ENCODE results near the gene GRIP1.

The GRIP1 gene

GRCh38 chr12:66371982-66372381 is 306.9 kb downstream of the GRIP1 start:
- no peak for DNase-seq

GRCh38 chr12:66367015-66367667 is 311.7 kb downstream of the GRIP1 start:
- DNase-seq = no peak

- no peak for DNase-seq
Observed at GRCh38 chr12:66365718-66366490, 313.0 kb downstream of the GRIP1 start.

GRCh38 chr12:66361703-66362102 is 317.2 kb downstream of the GRIP1 start:
- DNase-seq = no peak

GRCh38 chr12:66359300-66359699 is 319.6 kb downstream of the GRIP1 start:
- no peak for DNase-seq

- DNase-seq = no peak
Observed at GRCh38 chr12:66354291-66354690, 324.6 kb downstream of the GRIP1 start.

- no peak for DNase-seq
Observed at GRCh38 chr12:66352899-66353298, 326.0 kb downstream of the GRIP1 start.

- DNase-seq = no peak
Observed at GRCh38 chr12:66352197-66352596, 326.7 kb downstream of the GRIP1 start.

- DNase-seq = no peak
Observed at GRCh38 chr12:66351301-66351700, 327.6 kb downstream of the GRIP1 start.

GRCh38 chr12:66345956-66346355 is 332.9 kb downstream of the GRIP1 start:
- no peak for DNase-seq

GRCh38 chr12:66345212-66345611 is 333.7 kb downstream of the GRIP1 start:
- no peak for DNase-seq

GRCh38 chr12:66341126-66341525 is 337.8 kb downstream of the GRIP1 start:
- no peak for DNase-seq

- no peak for DNase-seq
Observed at GRCh38 chr12:66340131-66340530, 338.7 kb downstream of the GRIP1 start.

- DNase-seq = no peak
Observed at GRCh38 chr12:66337381-66338010, 341.4 kb downstream of the GRIP1 start.

GRCh38 chr12:66335746-66336145 is 343.1 kb downstream of the GRIP1 start:
- no peak for DNase-seq

GRCh38 chr12:66331814-66332213 is 347.1 kb downstream of the GRIP1 start:
- DNase-seq = no peak

GRCh38 chr12:66331016-66331415 is 347.9 kb downstream of the GRIP1 start:
- DNase-seq = no peak

GRCh38 chr12:66329941-66330340 is 348.9 kb downstream of the GRIP1 start:
- DNase-seq = no peak

- DNase-seq = no peak
Observed at GRCh38 chr12:66323017-66323416, 355.9 kb downstream of the GRIP1 start.

GRCh38 chr12:66321435-66321834 is 357.4 kb downstream of the GRIP1 start:
- no peak for DNase-seq

GRCh38 chr12:66320996-66321395 is 357.9 kb downstream of the GRIP1 start:
- no peak for DNase-seq

GRCh38 chr12:66319266-66319954 is 359.5 kb downstream of the GRIP1 start:
- DNase-seq = no peak

- DNase-seq = no peak
Observed at GRCh38 chr12:66314278-66314677, 364.6 kb downstream of the GRIP1 start.
